GM10847 (cell line): Measurements from ENCODE around the gene RAB40C.

ENCODE experiments used
- POLR2A ChIP-seq: IDR thresholded peaks from 2 replicates; pipeline ENCODE4 v1.6.1; 2011; ENCODE audit not compliant: insufficient read length; ENCODE audit errors: extremely low read depth

Gene RAB40C

DNA sequence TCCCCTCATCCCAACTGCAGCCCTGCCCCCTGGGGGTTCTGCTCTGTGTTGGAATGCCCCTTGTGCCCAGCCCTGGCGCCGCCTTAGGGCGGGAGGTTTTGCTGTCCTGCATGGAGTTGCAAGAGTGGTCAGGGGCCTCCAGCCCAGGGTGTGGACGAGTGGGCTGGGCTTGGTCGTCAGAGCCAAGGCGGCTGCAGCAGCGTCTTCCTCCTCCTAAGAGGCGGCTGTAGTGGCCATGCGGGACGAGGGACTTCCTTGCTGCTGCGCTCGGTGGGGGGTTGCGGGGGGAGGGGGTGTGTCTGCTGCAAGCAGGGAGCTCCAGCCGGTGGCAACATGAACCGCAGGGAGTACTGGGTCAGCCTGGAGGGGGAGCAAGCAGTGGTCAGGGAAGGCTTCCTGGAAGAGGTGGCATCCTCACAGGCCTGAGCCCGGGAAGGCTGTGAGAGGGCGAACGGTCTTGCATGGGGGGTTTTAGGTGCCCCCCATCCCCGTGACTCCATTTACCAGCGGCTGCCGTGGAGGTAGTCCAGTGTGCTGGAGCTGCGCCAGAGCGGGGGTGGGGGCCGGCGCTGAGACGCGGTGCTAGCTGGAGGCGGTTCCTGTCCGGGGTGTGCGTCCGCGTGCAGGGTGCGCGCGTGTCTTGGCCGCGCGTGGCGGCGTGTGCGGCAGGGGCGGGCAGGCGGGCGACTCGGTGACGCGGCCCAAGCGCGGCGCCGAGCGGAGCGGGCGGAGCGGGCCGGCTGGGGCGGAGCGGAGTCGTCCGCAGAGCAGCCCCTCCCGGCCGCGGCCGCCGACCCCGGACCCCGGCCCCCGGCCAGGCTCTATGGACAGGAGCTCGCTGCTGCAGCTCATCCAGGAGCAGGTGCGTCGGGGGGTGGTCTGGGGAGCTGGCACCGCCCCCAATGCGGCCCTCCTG lies 85.4 kb downstream of the RAB40C start, which contains the start of gene RHBDL1:
Gene RHBDL1, plus strand, starts transcription at position 704 of the 916 bp plus-strand sequence. Its CDS starts 120 bp downstream, at position 824.
- TF ChIP-seq POLR2A, result no peak

DNA sequence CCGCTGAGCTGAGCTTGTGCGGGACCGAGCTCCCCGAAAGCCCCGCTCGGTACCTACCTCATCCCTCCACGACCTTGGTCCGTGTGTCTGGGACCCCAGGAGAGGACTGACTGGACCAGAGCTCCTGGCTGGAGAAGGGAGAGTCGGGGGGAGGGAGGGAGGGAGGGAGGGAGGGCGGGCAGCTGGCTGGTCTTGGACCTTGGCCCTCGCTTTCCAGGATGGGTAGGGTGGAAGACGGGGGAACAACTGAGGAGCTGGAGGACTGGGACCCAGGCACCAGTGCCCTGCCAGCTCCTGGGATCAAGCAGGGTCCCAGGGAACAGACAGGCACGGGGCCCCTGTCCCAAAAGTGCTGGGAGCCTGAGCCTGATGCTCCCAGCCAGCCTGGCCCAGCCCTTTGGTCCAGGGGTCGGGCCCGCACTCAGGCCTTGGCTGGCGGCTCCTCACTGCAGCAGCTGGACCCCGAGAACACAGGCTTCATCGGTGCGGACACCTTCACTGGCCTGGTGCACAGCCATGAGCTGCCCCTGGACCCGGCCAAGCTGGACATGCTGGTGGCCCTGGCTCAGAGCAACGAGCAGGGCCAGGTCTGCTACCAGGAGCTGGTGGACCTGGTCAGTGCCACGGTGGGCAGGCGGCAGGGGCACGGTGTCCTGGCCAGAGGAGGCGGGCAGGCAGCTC lies 86.2 kb downstream of the RAB40C start:
- no peak for TF ChIP-seq POLR2A

DNA sequence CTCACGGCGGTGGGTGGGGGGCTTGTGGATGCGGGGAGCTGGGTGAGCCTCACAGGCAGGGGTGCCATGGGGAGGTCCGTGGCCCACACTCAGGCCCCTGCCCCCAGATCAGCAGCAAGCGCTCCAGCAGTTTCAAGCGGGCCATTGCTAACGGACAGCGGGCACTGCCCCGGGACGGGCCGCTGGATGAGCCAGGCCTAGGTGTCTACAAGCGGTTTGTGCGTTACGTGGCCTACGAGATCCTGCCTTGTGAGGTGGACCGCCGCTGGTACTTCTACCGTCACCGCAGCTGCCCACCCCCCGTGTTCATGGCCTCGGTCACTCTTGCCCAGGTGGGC lies 86.7 kb downstream of the RAB40C start:
- TF ChIP-seq POLR2A, result no peak

DNA sequence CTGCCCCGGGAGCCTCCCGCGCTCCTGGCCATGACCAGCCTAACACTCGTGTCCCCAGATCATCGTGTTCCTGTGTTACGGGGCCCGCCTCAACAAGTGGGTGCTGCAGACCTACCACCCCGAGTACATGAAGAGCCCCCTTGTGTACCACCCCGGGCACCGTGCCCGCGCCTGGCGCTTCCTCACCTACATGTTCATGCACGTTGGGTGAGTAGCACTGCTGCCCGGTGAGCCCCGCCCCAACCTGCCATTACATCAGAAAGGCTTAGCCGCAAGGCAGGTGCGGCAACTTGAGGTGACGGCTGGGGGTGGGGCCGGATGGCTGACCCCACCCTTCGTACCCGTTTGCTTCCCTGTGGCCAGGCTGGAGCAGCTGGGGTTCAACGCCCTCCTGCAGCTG lies 87.0 kb downstream of the RAB40C start:
- no peak for TF ChIP-seq POLR2A

DNA sequence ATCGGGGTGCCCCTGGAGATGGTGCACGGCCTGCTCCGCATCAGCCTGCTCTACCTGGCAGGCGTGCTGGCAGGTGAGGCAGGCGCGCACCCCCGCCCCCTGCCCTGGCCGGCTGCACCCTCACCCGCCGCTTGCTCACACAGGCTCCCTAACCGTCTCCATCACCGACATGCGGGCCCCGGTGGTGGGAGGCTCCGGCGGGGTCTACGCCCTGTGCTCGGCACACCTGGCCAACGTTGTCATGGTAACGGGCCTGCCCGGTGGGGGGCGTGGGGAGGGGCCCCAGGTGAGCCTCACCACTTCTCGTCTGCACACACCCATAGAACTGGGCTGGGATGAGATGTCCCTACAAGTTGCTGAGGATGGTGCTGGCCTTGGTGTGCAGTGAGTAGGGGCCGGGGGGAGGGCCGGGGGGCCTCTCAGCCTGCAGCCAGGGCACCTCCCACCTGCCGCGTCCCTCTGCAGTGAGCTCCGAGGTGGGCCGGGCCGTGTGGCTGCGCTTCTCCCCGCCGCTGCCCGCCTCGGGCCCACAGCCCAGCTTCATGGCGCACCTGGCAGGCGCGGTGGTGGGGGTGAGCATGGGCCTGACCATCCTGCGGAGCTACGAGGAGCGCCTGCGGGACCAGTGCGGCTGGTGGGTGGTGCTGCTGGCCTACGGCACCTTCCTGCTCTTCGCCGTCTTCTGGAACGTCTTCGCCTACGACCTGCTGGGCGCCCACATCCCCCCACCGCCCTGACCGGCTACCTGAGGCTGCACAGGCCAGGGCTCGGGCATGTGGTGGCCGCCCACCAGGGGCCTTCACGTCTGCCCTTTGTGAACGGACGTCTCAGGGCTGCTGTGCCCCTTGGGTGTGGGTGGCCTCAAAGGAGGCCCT lies 87.7 kb downstream of the RAB40C start:
- no peak for TF ChIP-seq POLR2A

DNA sequence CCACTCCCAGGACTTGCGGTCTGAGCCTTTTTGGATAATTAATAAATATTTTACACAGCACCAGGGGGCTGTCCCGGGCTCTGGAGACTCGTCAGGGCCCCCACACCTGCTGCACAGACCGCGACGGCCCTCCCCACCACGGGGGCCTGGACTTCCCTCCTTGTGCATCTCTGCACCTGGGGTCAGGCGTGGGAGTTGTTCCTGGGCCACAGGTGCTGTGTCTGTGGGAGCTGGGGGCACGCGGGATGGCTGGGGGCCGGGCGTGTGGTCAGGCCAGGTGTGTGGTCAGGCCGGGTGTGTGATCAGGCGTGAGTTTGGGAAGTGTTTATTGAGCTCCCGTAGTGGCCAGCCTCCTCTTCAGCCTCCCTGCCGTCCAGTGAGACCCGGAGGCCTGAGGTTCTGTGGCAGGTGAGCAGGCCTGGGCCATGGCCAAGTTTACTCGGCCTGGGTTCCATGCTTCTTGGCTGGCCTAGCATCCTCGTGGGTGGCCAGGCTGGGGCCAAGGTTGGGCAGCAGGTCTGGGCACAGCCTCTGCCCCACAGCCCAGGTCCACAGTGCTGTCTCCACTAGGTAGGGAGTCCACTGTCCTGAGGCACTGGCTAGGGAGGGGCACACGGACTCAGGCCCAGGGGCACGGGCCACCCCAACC lies 88.5 kb downstream of the RAB40C start:
- TF ChIP-seq POLR2A, result no peak
